ENCODE measurements around the gene PRKAG2.

DNA sequence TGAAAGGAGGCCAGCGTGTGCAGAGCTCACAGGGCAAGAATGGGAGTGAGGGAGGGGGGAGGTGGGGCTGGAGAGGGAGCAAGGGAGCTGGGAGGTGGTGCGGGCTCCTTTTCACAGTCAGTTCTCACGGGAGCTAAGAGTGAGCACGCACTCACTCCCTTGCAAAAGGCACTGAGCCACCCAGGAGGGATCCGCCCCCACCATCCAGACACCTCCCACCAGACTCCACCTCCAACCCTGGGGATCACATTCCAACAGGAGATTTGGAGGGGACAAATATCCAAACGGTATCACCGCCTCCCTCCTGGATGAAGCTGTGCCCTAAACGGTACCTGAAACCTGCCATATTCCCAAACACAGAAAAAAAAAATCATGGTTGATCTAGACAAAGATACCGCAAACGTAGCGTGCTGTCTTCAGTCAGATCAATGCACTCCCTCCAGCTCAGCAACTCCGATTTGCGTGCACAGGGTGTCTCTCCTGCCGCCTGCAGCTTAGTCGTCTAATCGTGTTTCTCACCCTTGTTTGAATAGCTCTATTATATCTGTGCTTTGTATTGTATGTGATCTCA, 20.3 kb upstream of the PRKAG2 start:
- TF ChIP-seq, protein P1, sequence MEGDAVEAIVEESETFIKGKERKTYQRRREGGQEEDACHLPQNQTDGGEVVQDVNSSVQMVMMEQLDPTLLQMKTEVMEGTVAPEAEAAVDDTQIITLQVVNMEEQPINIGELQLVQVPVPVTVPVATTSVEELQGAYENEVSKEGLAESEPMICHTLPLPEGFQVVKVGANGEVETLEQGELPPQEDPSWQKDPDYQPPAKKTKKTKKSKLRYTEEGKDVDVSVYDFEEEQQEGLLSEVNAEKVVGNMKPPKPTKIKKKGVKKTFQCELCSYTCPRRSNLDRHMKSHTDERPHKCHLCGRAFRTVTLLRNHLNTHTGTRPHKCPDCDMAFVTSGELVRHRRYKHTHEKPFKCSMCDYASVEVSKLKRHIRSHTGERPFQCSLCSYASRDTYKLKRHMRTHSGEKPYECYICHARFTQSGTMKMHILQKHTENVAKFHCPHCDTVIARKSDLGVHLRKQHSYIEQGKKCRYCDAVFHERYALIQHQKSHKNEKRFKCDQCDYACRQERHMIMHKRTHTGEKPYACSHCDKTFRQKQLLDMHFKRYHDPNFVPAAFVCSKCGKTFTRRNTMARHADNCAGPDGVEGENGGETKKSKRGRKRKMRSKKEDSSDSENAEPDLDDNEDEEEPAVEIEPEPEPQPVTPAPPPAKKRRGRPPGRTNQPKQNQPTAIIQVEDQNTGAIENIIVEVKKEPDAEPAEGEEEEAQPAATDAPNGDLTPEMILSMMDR (IDR thresholded peaks at IDR 0.05), result no peak
- TF ChIP-seq POLR2A (IDR thresholded peaks at IDR 0.05) (no peak), POLR2AphosphoS5 (IDR thresholded peaks at IDR 0.05) (no peak)

Data from breast epithelium (tissue), 3 donors.